ENCODE measurements around the gene FAHD2A.

The FAHD2A gene

DNA sequence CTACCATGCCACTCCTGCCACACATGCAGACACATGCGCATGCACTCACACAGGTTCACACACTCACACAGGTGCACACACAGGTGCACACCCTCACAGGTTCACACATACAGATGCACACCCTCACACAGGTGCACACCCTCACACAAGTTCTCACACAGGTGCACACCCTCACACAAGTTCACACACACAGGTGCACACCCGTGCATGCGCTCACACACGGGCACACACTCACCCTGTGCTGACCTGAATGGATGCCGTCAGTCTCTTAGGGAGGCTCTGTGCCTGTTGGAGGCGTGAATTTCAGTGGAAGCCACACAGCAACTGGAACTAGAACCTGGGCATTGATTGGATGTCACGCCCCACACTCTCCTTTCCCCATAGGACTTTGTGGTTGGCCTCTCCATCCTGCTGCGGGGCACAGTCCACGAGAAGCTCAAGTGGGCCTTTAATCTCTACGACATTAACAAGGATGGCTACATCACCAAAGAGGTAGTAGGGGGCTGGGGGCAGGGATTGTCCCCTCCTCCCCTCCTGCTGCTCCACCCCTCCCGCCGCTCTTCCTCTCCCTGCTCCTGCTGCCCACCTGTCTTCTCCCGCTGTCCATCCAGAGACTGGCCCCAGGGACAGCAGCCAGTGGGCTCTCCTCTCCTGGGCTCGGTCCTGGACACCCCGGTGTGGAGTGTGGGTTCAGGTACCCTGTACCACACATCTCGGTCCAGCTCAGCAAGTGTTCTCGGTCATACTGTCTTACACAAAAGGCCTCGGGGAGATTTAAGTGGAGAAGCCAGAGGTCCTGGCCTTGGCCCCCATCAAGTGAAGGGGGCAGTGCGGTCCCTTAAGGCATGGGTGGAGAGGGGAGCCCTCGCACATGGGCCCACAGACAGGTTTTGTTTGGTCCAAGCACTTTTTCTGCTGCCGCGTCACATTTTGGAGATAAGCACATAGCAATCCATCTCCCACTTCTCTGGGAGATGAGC, 21.0 kb upstream of the FAHD2A start:
- no peaks in the 10 kb centered on the region for H3K9me3 Mint-ChIP-seq
- intact Hi-C loops (cut with micrococcal nuclease) = no loop called here
- H3K27me3 Mint-ChIP-seq = no peaks in the 10 kb centered on the region
- no peaks in the 10 kb centered on the region for H3K4me1 Mint-ChIP-seq (ENCODE audit: low read depth)
- H3K4me3 Mint-ChIP-seq = no peak overlapping the region
- no peaks in the 10 kb centered on the region for H3K36me3 Mint-ChIP-seq (ENCODE audit: low read depth)
- H3K27ac Mint-ChIP-seq = no peak overlapping the region

DNA sequence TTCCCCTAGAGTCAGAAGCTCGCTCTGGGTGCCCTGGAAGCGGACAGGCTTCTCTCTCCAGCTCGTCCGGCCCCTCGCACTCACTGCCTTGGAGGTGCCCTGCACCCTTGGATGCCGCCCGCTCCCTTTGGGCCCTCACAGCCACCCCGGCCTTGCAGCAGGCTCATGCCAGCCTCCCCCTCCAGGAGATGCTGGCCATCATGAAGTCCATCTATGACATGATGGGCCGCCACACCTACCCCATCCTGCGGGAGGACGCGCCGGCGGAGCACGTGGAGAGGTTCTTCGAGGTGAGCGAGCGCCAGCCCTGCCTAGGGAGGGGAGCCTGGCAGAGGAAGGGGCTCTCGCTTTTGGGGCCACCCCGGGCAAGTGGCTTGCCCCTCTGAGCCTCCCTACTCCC, 20.3 kb upstream of the FAHD2A start:
- no peaks in the 10 kb centered on the region for H3K4me1 Mint-ChIP-seq (ENCODE audit: low read depth)

DNA sequence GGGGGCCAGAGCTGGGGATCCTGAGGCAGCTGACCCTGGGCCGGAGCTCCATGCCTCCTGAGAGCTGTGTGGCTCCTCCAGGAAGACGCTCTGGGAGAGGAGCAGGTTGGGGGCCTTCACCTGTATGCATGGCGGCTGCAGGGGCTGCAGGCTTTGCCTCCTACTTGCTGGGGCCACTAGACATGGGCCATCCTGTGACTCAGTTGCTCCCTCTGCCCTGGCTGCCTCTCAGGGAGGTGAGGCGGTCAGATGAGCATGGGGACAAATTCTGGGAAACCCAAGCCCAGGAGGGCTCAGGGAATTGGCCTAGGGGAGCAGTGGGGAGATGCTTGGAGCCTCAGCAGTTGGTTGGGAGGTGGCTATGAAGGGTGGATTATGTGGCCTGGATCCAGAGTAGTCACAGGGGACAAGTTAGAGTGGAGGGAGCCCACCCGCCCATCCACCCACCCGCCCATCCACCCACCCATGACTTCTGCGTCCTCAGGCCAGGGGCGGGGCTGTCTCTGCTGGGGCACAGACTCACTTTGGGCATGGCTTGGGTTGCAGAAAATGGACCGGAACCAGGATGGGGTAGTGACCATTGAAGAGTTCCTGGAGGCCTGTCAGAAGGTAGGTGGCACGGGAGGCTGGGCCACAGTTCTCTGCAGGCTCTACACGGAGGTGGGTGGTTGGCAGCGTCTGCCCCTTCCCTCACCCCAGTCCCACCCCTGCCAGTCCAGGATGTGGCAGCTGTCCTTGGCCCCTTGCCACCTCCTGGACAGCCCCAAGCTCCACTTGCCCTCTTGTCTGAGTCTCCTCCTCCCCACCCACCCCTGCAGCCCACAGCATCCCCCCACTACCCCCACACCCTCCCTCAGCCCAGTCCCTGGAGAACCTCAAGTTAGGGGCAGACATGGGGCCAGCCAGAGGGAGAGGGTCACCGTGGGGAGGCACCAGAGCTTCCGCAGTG, 19.5 kb upstream of the FAHD2A start:
- no peaks in the 10 kb centered on the region for H3K27me3 Mint-ChIP-seq
- no peaks in the 10 kb centered on the region for H3K4me1 Mint-ChIP-seq (ENCODE audit: low read depth)
- no peak overlapping the region for H3K4me3 Mint-ChIP-seq
- intact Hi-C loops (cut with micrococcal nuclease) = no loop called here
- no peak overlapping the region for H3K27ac Mint-ChIP-seq
- H3K36me3 Mint-ChIP-seq (ENCODE audit: low read depth) = no peaks in the 10 kb centered on the region
- no peaks in the 10 kb centered on the region for H3K9me3 Mint-ChIP-seq

More for the DNA sequence above, 20.3 kb upstream of the FAHD2A start:
- H3K27ac Mint-ChIP-seq = no peak overlapping the region
- H3K27me3 Mint-ChIP-seq = no peaks in the 10 kb centered on the region
- H3K36me3 Mint-ChIP-seq (ENCODE audit: low read depth) = no peaks in the 10 kb centered on the region
- intact Hi-C loops (cut with micrococcal nuclease) = no loop called here
- no peaks in the 10 kb centered on the region for H3K9me3 Mint-ChIP-seq
- H3K4me3 Mint-ChIP-seq = no peak overlapping the region

DNA sequence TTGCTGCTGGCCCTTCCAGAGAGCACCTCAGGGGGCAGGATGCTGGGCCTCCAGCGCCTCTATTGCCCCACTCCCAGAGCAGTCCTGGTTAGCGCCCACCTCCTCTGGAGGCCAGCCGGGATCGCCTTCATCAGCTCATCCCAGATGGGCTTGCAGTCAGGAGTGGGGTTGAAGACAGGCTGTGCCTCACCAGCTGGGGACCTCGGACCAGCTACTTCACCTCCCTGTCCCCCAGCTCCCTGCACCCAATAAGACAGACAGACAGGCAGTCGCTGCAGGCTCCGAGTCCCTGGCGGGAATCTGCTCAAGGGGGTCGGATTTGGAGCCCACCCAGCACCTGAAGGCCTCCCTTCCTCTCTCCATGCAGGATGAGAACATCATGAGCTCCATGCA, 18.9 kb upstream of the FAHD2A start:
- Mint-ChIP-seq H3K27ac (no peak overlapping the region), H3K9me3 (no peaks in the 10 kb centered on the region), H3K36me3 (ENCODE audit: low read depth) (no peaks in the 10 kb centered on the region), H3K4me1 (ENCODE audit: low read depth) (no peaks in the 10 kb centered on the region), H3K27me3 (peaks cover 2% of the 10 kb centered on the region), H3K4me3 (no peak overlapping the region)
- intact Hi-C loops (cut with micrococcal nuclease) = no loop called here

DNA sequence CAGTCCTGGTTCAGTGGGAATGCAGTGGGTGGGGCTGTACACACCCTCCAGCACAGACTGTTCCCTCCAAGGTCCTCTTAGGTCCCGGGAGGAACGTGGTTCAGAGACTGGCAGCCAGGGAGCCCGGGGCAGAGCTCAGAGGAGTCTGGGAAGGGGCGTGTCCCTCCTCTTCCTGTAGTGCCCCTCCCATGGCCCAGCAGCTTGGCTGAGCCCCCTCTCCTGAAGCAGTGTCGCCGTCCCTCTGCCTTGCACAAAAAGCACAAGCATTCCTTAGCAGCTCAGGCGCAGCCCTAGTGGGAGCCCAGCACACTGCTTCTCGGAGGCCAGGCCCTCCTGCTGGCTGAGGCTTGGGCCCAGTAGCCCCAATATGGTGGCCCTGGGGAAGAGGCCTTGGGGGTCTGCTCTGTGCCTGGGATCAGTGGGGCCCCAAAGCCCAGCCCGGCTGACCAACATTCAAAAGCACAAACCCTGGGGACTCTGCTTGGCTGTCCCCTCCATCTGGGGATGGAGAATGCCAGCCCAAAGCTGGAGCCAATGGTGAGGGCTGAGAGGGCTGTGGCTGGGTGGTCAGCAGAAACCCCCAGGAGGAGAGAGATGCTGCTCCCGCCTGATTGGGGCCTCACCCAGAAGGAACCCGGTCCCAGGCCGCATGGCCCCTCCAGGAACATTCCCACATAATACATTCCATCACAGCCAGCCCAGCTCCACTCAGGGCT, 17.5 kb upstream of the FAHD2A start:
- no peaks in the 10 kb centered on the region for H3K9me3 Mint-ChIP-seq
- intact Hi-C loops (cut with micrococcal nuclease) = no loop called here
- H3K36me3 Mint-ChIP-seq (ENCODE audit: low read depth) = no peaks in the 10 kb centered on the region
- peaks cover 2% of the 10 kb centered on the region for H3K27me3 Mint-ChIP-seq
- peaks cover 5% of the 10 kb centered on the region for H3K4me1 Mint-ChIP-seq (ENCODE audit: low read depth)
- no peak overlapping the region for H3K27ac Mint-ChIP-seq
- H3K4me3 Mint-ChIP-seq = no peak overlapping the region

DNA sequence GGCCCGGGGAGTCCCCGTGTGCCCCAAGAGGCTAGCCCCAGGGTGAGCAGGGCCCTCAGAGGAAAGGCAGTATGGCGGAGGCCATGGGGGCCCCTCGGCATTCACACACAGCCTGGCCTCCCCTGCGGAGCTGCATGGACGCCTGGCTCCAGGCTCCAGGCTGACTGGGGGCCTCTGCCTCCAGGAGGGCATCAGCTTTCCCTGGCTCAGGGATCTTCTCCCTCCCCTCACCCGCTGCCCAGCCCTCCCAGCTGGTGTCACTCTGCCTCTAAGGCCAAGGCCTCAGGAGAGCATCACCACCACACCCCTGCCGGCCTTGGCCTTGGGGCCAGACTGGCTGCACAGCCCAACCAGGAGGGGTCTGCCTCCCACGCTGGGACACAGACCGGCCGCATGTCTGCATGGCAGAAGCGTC, 16.9 kb upstream of the FAHD2A start:
- peaks cover 2% of the 10 kb centered on the region for H3K27me3 Mint-ChIP-seq
- no peaks in the 10 kb centered on the region for H3K9me3 Mint-ChIP-seq
- intact Hi-C loops (cut with micrococcal nuclease) = no loop called here
- peaks cover 5% of the 10 kb centered on the region for H3K4me1 Mint-ChIP-seq (ENCODE audit: low read depth)
- H3K36me3 Mint-ChIP-seq (ENCODE audit: low read depth) = no peaks in the 10 kb centered on the region
- H3K27ac Mint-ChIP-seq = no peak overlapping the region
- H3K4me3 Mint-ChIP-seq = no peak overlapping the region

DNA sequence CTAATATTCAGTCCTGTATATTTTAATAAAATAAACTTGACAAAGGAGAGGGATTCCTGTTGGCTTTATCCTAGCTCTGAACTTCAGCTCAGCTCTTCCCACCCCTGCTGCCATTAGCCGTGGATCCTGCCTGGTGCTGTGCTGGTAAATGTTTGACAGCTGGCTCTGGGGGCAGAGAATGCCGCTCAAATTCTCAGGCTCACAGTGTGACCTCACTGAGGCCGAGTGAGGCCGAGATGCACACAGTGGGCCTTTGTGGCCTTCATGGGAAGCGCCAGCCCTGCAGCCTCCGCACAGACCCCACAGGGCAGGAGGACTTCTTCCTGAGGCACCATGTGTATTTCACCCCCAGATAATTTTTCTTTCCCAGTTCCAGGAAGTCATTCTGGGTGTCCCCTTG, 16.5 kb upstream of the FAHD2A start:
- Mint-ChIP-seq H3K27ac (no peak overlapping the region), H3K36me3 (ENCODE audit: low read depth) (no peaks in the 10 kb centered on the region), H3K9me3 (no peaks in the 10 kb centered on the region), H3K4me3 (no peak overlapping the region), H3K4me1 (ENCODE audit: low read depth) (peaks cover 5% of the 10 kb centered on the region), H3K27me3 (peaks cover 2% of the 10 kb centered on the region)
- intact Hi-C loops (cut with micrococcal nuclease) = no loop called here

DNA sequence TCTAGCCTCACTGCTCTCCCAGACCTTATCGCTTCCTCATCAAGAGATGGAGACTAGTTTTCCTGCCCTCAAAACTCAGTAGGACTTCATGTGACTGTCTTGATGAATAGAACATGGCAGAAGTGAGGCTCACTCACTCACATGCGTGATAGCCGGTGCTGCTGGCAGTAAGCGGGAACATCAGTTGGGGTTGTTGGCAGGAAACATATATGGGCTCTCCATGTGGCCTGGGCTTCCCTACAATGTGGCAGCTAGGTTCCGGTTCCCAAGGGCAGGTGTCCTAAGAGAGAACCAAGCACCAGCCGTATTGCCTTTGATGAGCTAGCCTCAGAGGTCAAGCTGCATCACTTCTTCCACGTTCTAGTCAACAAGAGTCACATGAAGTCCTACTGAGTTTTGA, 15.2 kb upstream of the FAHD2A start:
- Mint-ChIP-seq H3K27ac (no peak overlapping the region), H3K9me3 (no peaks in the 10 kb centered on the region), H3K4me3 (no peak overlapping the region), H3K27me3 (peaks cover 2% of the 10 kb centered on the region), H3K4me1 (ENCODE audit: low read depth) (peaks cover 5% of the 10 kb centered on the region), H3K36me3 (ENCODE audit: low read depth) (no peaks in the 10 kb centered on the region)
- intact Hi-C loops (cut with micrococcal nuclease) = no loop called here

DNA sequence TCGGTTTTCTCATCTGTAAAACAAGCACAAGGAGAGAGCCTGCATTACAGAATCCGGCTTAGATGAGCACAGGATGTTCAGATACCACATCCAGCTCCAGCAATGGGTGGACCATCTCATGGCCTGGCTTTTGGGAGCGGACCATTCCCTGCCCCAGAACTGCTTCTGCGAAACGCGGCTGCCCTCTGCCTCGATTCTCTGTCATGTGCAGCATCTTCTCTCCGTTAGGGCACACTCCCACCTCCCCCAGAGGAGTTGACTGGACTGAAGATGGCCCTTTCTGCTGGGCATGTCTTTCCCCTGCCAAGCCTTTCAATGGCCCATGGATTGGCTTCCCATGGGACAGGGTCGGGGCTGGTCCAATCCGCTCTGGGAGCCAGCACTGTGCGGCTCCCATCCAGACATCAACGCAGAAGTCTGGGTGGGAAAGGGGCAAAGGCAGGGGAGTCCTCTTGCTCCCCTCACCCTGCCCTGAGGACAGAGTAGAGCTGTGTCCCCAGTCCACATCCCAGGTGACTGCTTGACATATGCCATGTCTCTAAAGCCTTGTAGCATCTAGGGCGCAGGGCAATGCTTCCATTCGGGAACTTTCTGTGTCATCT, 14.3 kb upstream of the FAHD2A start:
- no peaks in the 10 kb centered on the region for H3K36me3 Mint-ChIP-seq (ENCODE audit: low read depth)
- no peak overlapping the region for H3K4me3 Mint-ChIP-seq
- peaks cover 2% of the 10 kb centered on the region for H3K27me3 Mint-ChIP-seq
- no peaks in the 10 kb centered on the region for H3K9me3 Mint-ChIP-seq
- intact Hi-C loops (cut with micrococcal nuclease) = no loop called here
- H3K27ac Mint-ChIP-seq = no peak overlapping the region
- H3K4me1 Mint-ChIP-seq (ENCODE audit: low read depth) = peaks cover 5% of the 10 kb centered on the region

DNA sequence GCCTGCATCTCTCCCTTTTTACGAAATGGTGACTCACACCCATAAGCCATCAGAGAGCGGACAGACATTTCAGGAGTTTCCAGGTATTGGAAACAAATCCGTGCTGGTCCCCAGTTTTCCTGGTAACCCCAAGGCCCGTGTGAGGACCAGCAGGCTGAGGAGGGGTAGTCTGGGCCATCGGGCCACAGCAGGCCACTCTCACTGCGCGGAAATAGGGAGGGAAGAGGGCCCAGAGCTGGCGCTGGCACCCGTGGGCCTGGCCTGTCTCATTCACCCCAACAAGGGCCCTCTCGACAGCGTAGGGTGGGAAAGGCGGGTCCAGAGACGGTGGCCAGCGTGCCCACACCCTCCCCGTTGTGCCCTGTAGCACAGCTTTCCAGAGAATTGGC, 13.7 kb upstream of the FAHD2A start:
- Mint-ChIP-seq H3K9me3 (no peaks in the 10 kb centered on the region), H3K4me1 (ENCODE audit: low read depth) (peaks cover 5% of the 10 kb centered on the region), H3K4me3 (no peak overlapping the region), H3K27me3 (peaks cover 2% of the 10 kb centered on the region), H3K36me3 (ENCODE audit: low read depth) (no peaks in the 10 kb centered on the region), H3K27ac (no peak overlapping the region)
- intact Hi-C loops (cut with micrococcal nuclease) = no loop called here

DNA sequence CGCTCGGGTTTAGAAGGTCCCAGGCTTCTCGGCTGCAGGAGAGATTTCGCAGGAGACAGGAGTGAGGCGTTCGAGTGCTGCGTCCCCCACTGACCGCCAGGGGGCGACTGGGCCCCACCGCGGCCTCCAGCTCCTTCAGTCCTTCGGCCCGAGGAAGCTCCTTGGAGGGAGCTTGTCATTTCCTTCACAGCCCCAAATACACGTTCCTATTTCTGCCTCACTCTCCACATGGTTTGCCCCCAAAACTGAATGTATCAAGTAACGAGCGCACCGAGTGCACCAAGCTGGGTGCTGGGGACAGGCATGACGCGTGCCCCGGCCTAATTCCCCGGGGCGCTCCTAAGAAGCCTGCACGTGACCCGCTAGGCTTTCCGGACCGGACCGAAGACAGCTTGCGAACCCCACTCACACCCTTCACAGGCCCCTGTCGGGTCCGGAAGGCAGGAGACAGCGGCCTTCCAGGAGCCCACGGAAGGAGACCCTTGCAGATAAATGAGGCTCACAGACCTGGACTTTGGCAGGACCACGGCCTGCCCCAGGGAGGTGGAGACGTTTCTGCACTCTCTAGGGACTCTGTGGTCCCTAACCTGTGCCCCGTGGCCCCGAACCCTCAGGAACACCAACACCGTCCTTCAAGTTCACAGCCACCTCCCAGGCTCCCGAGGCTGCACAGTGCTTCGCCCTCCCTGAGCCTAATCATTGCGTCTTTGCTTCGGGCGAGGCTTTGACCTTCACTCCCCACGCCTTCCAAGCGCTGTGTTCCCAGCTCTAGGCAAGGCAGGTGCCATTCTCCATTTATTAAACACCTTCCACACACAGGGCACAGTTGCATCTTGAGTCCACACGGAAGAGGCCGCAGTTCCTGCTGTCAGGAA, 13.0 kb upstream of the FAHD2A start:
- H3K27me3 Mint-ChIP-seq = peaks cover 2% of the 10 kb centered on the region
- no peak overlapping the region for H3K4me3 Mint-ChIP-seq
- H3K9me3 Mint-ChIP-seq = no peaks in the 10 kb centered on the region
- intact Hi-C loops (cut with micrococcal nuclease) = loop anchor here (2.0 kb wide), 1 partner anchor 339 kb away; no protein-coding TSS in a partner anchor
- peaks cover 5% of the 10 kb centered on the region for H3K4me1 Mint-ChIP-seq (ENCODE audit: low read depth)
- H3K27ac Mint-ChIP-seq = no peak overlapping the region
- H3K36me3 Mint-ChIP-seq (ENCODE audit: low read depth) = no peaks in the 10 kb centered on the region

DNA sequence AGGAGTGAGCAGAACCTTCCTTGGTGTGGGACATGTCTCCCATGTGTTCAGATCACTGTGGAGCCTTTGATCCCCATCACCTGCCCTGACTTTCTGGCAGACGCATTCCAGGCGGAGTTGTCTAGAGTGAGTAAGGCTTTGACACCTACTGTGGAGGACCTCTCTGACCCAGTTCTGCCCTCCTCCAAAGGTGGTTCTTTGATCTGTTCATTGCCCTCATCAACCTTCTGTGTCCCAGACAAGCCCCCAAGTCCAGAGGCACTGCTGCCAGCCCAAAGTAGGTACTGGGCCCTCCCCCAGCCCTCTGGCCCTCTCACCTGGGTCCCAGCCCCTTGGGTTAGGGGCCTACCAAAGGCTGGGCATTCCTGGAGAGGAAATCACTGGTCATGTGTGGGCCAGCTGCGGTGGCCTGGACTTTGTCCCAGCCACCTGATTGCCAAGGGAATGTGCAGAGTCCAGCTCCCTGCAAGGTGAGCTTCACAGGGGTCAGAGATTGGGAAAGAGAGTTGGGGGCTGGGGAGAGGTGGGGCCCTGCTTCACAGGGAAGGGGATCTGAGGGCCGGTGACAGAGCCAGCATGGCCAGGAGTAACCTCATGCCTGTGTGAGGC, 12.1 kb upstream of the FAHD2A start:
- Mint-ChIP-seq H3K27ac (no peak overlapping the region), H3K4me3 (no peak overlapping the region), H3K36me3 (ENCODE audit: low read depth) (no peaks in the 10 kb centered on the region), H3K4me1 (ENCODE audit: low read depth) (peaks cover 5% of the 10 kb centered on the region), H3K27me3 (peaks cover 2% of the 10 kb centered on the region), H3K9me3 (no peaks in the 10 kb centered on the region)
- intact Hi-C loops (cut with micrococcal nuclease) = loop anchor here (2.0 kb wide), 1 partner anchor 338 kb away; no protein-coding TSS in a partner anchor
